T-helper 2 cell treated with Interferon-gamma antibody and Interleukin-4, amounts not matched to agents 5 μg/mL and 100 μg/mL, for 36 hours (primary cell): Measurements from ENCODE around the gene ADGRL3.
"Not testable (repeated sequence)": the region's sequence is repeated elsewhere in the genome, so short reads cannot be mapped to it uniquely, and the experiment has no call there.

Experiments used
- DNase-seq: peaks from one replicate; pipeline ENCODE4 v3.0.0; 2021; ENCODE audit warnings: low spot score
- H3K27ac Mint-ChIP-seq: one replicate; pipeline ENCODE4 v1.8.0; 2021; ENCODE audit warnings: mild to moderate bottlenecking, mixed read lengths
- H3K27me3 Mint-ChIP-seq: one replicate; pipeline ENCODE4 v1.8.0; 2021; ENCODE audit warnings: low read depth, mixed read lengths
- H3K36me3 Mint-ChIP-seq: one replicate; pipeline ENCODE4 v1.8.0; 2021; ENCODE audit warnings: low read depth, mixed read lengths
- H3K4me1 Mint-ChIP-seq: one replicate; pipeline ENCODE4 v1.8.0; 2021; ENCODE audit warnings: low read depth, mixed read lengths
- H3K4me3 Mint-ChIP-seq: one replicate; pipeline ENCODE4 v1.8.0; 2022; ENCODE audit warnings: mild to moderate bottlenecking, moderate library complexity, mixed read lengths
- H3K9me3 Mint-ChIP-seq: one replicate; pipeline ENCODE4 v1.8.0; 2021; ENCODE audit warnings: mixed read lengths

Gene ADGRL3

GRCh38 chr4:61638591-61638990 is 438.5 kb downstream of the ADGRL3 start:
- Mint-ChIP-seq H3K36me3 (no peaks in the 10 kb centered on the region), H3K9me3 (peaks cover 12% of the 10 kb centered on the region), H3K4me3 (no peak overlapping the region), H3K27ac (no peak overlapping the region), H3K4me1 (no peaks in the 10 kb centered on the region), H3K27me3 (no peaks in the 10 kb centered on the region)
- DNase-seq = no peak

- H3K9me3 Mint-ChIP-seq, H3K36me3 Mint-ChIP-seq, H3K27me3 Mint-ChIP-seq, H3K4me3 Mint-ChIP-seq, H3K27ac Mint-ChIP-seq, DNase-seq, H3K4me1 Mint-ChIP-seq: not testable (repeated sequence)
Observed at GRCh38 chr4:61646746-61647350, 446.7 kb downstream of the ADGRL3 start.

GRCh38 chr4:61648264-61648663 is 448.1 kb downstream of the ADGRL3 start:
- H3K36me3 Mint-ChIP-seq = no peaks in the 10 kb centered on the region
- no peak overlapping the region for H3K27ac Mint-ChIP-seq
- no peak for DNase-seq
- no peaks in the 10 kb centered on the region for H3K9me3 Mint-ChIP-seq
- H3K27me3 Mint-ChIP-seq = no peaks in the 10 kb centered on the region
- no peak overlapping the region for H3K4me3 Mint-ChIP-seq
- no peaks in the 10 kb centered on the region for H3K4me1 Mint-ChIP-seq

GRCh38 chr4:61657016-61657415 is 456.9 kb downstream of the ADGRL3 start:
- H3K4me3 Mint-ChIP-seq = no peak overlapping the region
- H3K27me3 Mint-ChIP-seq = no peaks in the 10 kb centered on the region
- H3K9me3 Mint-ChIP-seq = peaks cover 9% of the 10 kb centered on the region
- no peaks in the 10 kb centered on the region for H3K4me1 Mint-ChIP-seq
- H3K36me3 Mint-ChIP-seq = no peaks in the 10 kb centered on the region
- no peak overlapping the region for H3K27ac Mint-ChIP-seq
- DNase-seq = no peak

- Mint-ChIP-seq H3K4me1 (no peaks in the 10 kb centered on the region), H3K27me3 (no peaks in the 10 kb centered on the region), H3K27ac (no peak overlapping the region), H3K4me3 (no peak overlapping the region), H3K36me3 (no peaks in the 10 kb centered on the region), H3K9me3 (peaks cover 6% of the 10 kb centered on the region)
- DNase-seq = no peak
Observed at GRCh38 chr4:61661960-61662359, 461.8 kb downstream of the ADGRL3 start.

GRCh38 chr4:61662362-61662761 is 462.2 kb downstream of the ADGRL3 start:
- DNase-seq = no peak
- H3K36me3 Mint-ChIP-seq = no peaks in the 10 kb centered on the region
- no peak overlapping the region for H3K27ac Mint-ChIP-seq
- H3K27me3 Mint-ChIP-seq = no peaks in the 10 kb centered on the region
- no peak overlapping the region for H3K4me3 Mint-ChIP-seq
- H3K4me1 Mint-ChIP-seq = no peaks in the 10 kb centered on the region
- H3K9me3 Mint-ChIP-seq = peaks cover 4% of the 10 kb centered on the region

GRCh38 chr4:61663310-61663709 is 463.2 kb downstream of the ADGRL3 start:
- Mint-ChIP-seq H3K27me3 (no peaks in the 10 kb centered on the region), H3K4me3 (no peak overlapping the region), H3K4me1 (no peaks in the 10 kb centered on the region), H3K36me3 (no peaks in the 10 kb centered on the region), H3K27ac (no peak overlapping the region), H3K9me3 (peaks cover 9% of the 10 kb centered on the region)
- no peak for DNase-seq

GRCh38 chr4:61665649-61666048 is 465.5 kb downstream of the ADGRL3 start:
- H3K4me1 Mint-ChIP-seq = no peaks in the 10 kb centered on the region
- H3K4me3 Mint-ChIP-seq = no peak overlapping the region
- H3K27ac Mint-ChIP-seq = no peak overlapping the region
- H3K36me3 Mint-ChIP-seq = no peaks in the 10 kb centered on the region
- DNase-seq = no peak
- no peaks in the 10 kb centered on the region for H3K27me3 Mint-ChIP-seq
- H3K9me3 Mint-ChIP-seq = peaks cover 5% of the 10 kb centered on the region

- Mint-ChIP-seq H3K27me3 (no peaks in the 10 kb centered on the region), H3K9me3 (peaks cover 5% of the 10 kb centered on the region), H3K4me3 (no peak overlapping the region), H3K4me1 (no peaks in the 10 kb centered on the region), H3K36me3 (no peaks in the 10 kb centered on the region), H3K27ac (no peak overlapping the region)
- DNase-seq = no peak
Observed at GRCh38 chr4:61666244-61666643, 466.1 kb downstream of the ADGRL3 start.

GRCh38 chr4:61671599-61671998 is 471.5 kb downstream of the ADGRL3 start:
- Mint-ChIP-seq H3K9me3 (peaks cover 12% of the 10 kb centered on the region), H3K4me3 (no peak overlapping the region), H3K27me3 (no peaks in the 10 kb centered on the region), H3K36me3 (no peaks in the 10 kb centered on the region), H3K27ac (no peak overlapping the region), H3K4me1 (no peaks in the 10 kb centered on the region)
- no peak for DNase-seq

GRCh38 chr4:61675464-61675863 is 475.3 kb downstream of the ADGRL3 start:
- H3K36me3 Mint-ChIP-seq = no peaks in the 10 kb centered on the region
- no peaks in the 10 kb centered on the region for H3K4me1 Mint-ChIP-seq
- no peak overlapping the region for H3K27ac Mint-ChIP-seq
- H3K4me3 Mint-ChIP-seq = no peak overlapping the region
- peaks cover 8% of the 10 kb centered on the region for H3K9me3 Mint-ChIP-seq
- DNase-seq = no peak
- no peaks in the 10 kb centered on the region for H3K27me3 Mint-ChIP-seq

GRCh38 chr4:61678297-61678696 is 478.2 kb downstream of the ADGRL3 start:
- no peaks in the 10 kb centered on the region for H3K4me1 Mint-ChIP-seq

GRCh38 chr4:61693520-61693919 is 493.4 kb downstream of the ADGRL3 start:
- H3K36me3 Mint-ChIP-seq = no peaks in the 10 kb centered on the region
- DNase-seq = no peak
- no peak overlapping the region for H3K4me3 Mint-ChIP-seq
- H3K9me3 Mint-ChIP-seq = peaks cover 2% of the 10 kb centered on the region
- no peak overlapping the region for H3K27ac Mint-ChIP-seq
- H3K4me1 Mint-ChIP-seq = no peaks in the 10 kb centered on the region
- no peaks in the 10 kb centered on the region for H3K27me3 Mint-ChIP-seq

More at GRCh38 chr4:61678297-61678696, 478.2 kb downstream of the ADGRL3 start:
- no peak overlapping the region for H3K4me3 Mint-ChIP-seq
- H3K27ac Mint-ChIP-seq = no peak overlapping the region
- H3K9me3 Mint-ChIP-seq = peaks cover 9% of the 10 kb centered on the region
- no peak for DNase-seq
- no peaks in the 10 kb centered on the region for H3K36me3 Mint-ChIP-seq
- no peaks in the 10 kb centered on the region for H3K27me3 Mint-ChIP-seq

- peaks cover 3% of the 10 kb centered on the region for H3K9me3 Mint-ChIP-seq
- no peak for DNase-seq
Observed at GRCh38 chr4:61714387-61714911, 514.3 kb downstream of the ADGRL3 start.

GRCh38 chr4:61716426-61716825 is 516.3 kb downstream of the ADGRL3 start:
- Mint-ChIP-seq H3K27ac (no peak overlapping the region), H3K9me3 (peaks cover 14% of the 10 kb centered on the region), H3K27me3 (no peaks in the 10 kb centered on the region), H3K4me3 (no peak overlapping the region), H3K4me1 (no peaks in the 10 kb centered on the region), H3K36me3 (no peaks in the 10 kb centered on the region)
- DNase-seq = no peak

More at GRCh38 chr4:61714387-61714911, 514.3 kb downstream of the ADGRL3 start:
- no peaks in the 10 kb centered on the region for H3K27me3 Mint-ChIP-seq
- H3K4me3 Mint-ChIP-seq = no peak overlapping the region
- H3K27ac Mint-ChIP-seq = no peak overlapping the region
- H3K36me3 Mint-ChIP-seq = no peaks in the 10 kb centered on the region
- H3K4me1 Mint-ChIP-seq = no peaks in the 10 kb centered on the region
